NCI-H128 (cell line): ENCODE data around the gene EMC9.
A peak's percentile ranks its signal among the peaks of the same experiment; 100 is the strongest.

ENCODE experiments used
- DNase-seq: peaks from one replicate; lab custom pipeline; 2025; ENCODE audit not compliant: unreplicated experiment; lab: John Stamatoyannopoulos, UW

EMC9 gene

GRCh38 chr14:24177041-24177825 lies 35.8 kb upstream of the EMC9 start:
- no peak for DNase-seq

- DNase-seq = no peak
Observed at GRCh38 chr14:24176599-24176998, 35.2 kb upstream of the EMC9 start.

- no peak for DNase-seq
Observed at GRCh38 chr14:24172871-24173281, 31.5 kb upstream of the EMC9 start.

- no peak for DNase-seq
Observed at GRCh38 chr14:24172261-24172860, 31.0 kb upstream of the EMC9 start.

GRCh38 chr14:24171422-24172260 lies 30.2 kb upstream of the EMC9 start, which contains the start of gene REC8:
REC8 (plus strand) TSS chr14:24172080; CDS start chr14:24172553, 473 bp downstream.
- DNase-seq = peak; percentile 97

GRCh38 chr14:24167469-24168114 lies 26.2 kb upstream of the EMC9 start:
- DNase-seq = no peak

- DNase-seq = no peak
Observed at GRCh38 chr14:24165785-24166184, 24.4 kb upstream of the EMC9 start.

GRCh38 chr14:24164518-24164991 lies 23.2 kb upstream of the EMC9 start:
- no peak for DNase-seq

GRCh38 chr14:24162093-24162492 lies 20.7 kb upstream of the EMC9 start:
- DNase-seq = no peak

- DNase-seq = peak; percentile 91
Observed at GRCh38 chr14:24160850-24161804, 19.7 kb upstream of the EMC9 start, which contains the start of gene IRF9. IRF9 (plus strand) TSS chr14:24161265; CDS start chr14:24162145, 880 bp downstream.

- no peak for DNase-seq
Observed at GRCh38 chr14:24160499-24160849, 19.1 kb upstream of the EMC9 start.

GRCh38 chr14:24159777-24160498 lies 18.5 kb upstream of the EMC9 start:
- no peak for DNase-seq

GRCh38 chr14:24157331-24157730 lies 15.9 kb upstream of the EMC9 start:
- DNase-seq = no peak

- no peak for DNase-seq
Observed at GRCh38 chr14:24156840-24157239, 15.4 kb upstream of the EMC9 start.

GRCh38 chr14:24155100-24155499 lies 13.7 kb upstream of the EMC9 start:
- no peak for DNase-seq

- DNase-seq = no peak
Observed at GRCh38 chr14:24151404-24152080, 10.2 kb upstream of the EMC9 start.

- no peak for DNase-seq
Observed at GRCh38 chr14:24150993-24151392, 9.6 kb upstream of the EMC9 start.

GRCh38 chr14:24150567-24150966 lies 9.2 kb upstream of the EMC9 start:
- DNase-seq = no peak

GRCh38 chr14:24150061-24150460 lies 8.7 kb upstream of the EMC9 start:
- no peak for DNase-seq
